HEK293 (cell line): ENCODE measurements around the gene PPP1CA.

Experiments
- CTCF ChIA-PET: fragments of 350-600 bp; formaldehyde crosslinking; extraction: SDS; loops from one replicate; lab custom pipeline; 2021; ENCODE audit warnings: antibody characterized with exemption; lab: Yijun Ruan, JAX
- POLR2A ChIA-PET: fragments of 300-600 bp; formaldehyde crosslinking; extraction: SDS; loops from one replicate; lab custom pipeline; 2020; ENCODE audit warnings: antibody characterized with exemption, inconsistent platforms; lab: Yijun Ruan, JAX
- H3K27ac ChIP-seq: fragments of 200-500 bp; sonication (Bioruptor generic); 2 replicates; pipeline ENCODE4 v1.5.1; 2014; ENCODE audit warnings: low read depth, low read length, control low read depth, inconsistent platforms; ENCODE audit errors: extremely low read depth
- H3K36me3 ChIP-seq, 2 experiments: fragments of 200-500 bp in 1 of 2; sonication (Bioruptor generic) in 1 of 2; 1 replicate in 1 of 2; 2 replicates in 1 of 2; pipeline ENCODE4 v1.5.1; 2014 to 2017; ENCODE audit warnings: inconsistent platforms in 2 of 2, low read length in 2 of 2; ENCODE audit not compliant: control insufficient read depth in 2 of 2, insufficient read depth in 1 of 2
- H3K4me1 ChIP-seq: fragments of 200-500 bp; sonication (Bioruptor generic); 2 replicates; pipeline ENCODE4 v1.5.1; 2014; ENCODE audit warnings: mild to moderate bottlenecking, low read length, inconsistent platforms; ENCODE audit not compliant: control insufficient read depth, insufficient read depth
- H3K4me3 ChIP-seq: 2 replicates; pipeline ENCODE4 v1.5.1; 2011; ENCODE audit warnings: low read depth, mild to moderate bottlenecking, control low read depth, low read length, moderate library complexity
- H3K9me3 ChIP-seq: fragments of 200-500 bp; sonication (Bioruptor generic); 2 replicates; pipeline ENCODE4 v1.5.1; 2014; ENCODE audit warnings: low read depth, low read length, inconsistent platforms; ENCODE audit not compliant: control insufficient read depth, insufficient read depth
- EGR2 ChIP-seq: fragments of 450-650 bp; formaldehyde crosslinking; IDR thresholded peaks from 2 replicates; pipeline ENCODE4 v1.5.1; 2016; ENCODE audit warnings: low read depth, missing biosample characterization, missing genetic modification characterization
- GLIS2 ChIP-seq: fragments of 450-650 bp; formaldehyde crosslinking; IDR thresholded peaks from 2 replicates; pipeline ENCODE4 v1.5.1; 2016; ENCODE audit warnings: missing biosample characterization, missing genetic modification characterization
- HIC1 ChIP-seq: fragments of 450-650 bp; formaldehyde crosslinking; IDR thresholded peaks from 2 replicates; pipeline ENCODE4 v1.5.1; 2016; ENCODE audit warnings: missing biosample characterization, missing genetic modification characterization
- ZNF248 ChIP-seq: fragments of 450-650 bp; formaldehyde crosslinking; IDR thresholded peaks from 2 replicates; pipeline ENCODE4 v1.5.1; 2017; ENCODE audit warnings: missing biosample characterization, missing genetic modification characterization
- ZNF280D ChIP-seq: fragments of 450-650 bp; formaldehyde crosslinking; IDR thresholded peaks from 2 replicates; pipeline ENCODE4 v1.5.1; 2016; ENCODE audit warnings: missing biosample characterization, missing genetic modification characterization
- ZNF366 ChIP-seq: fragments of 450-650 bp; formaldehyde crosslinking; conservative IDR thresholded peaks from 2 replicates; pipeline ENCODE4 v1.5.1; 2016; ENCODE audit warnings: missing biosample characterization, missing genetic modification characterization
- ZNF394 ChIP-seq: fragments of 450-650 bp; formaldehyde crosslinking; IDR thresholded peaks from 2 replicates; pipeline ENCODE4 v1.5.1; 2016; ENCODE audit warnings: missing biosample characterization, missing genetic modification characterization, mild to moderate bottlenecking, moderate library complexity, borderline replicate concordance
- ZNF449 ChIP-seq: fragments of 450-650 bp; formaldehyde crosslinking; IDR thresholded peaks from 2 replicates; pipeline ENCODE4 v1.5.1; 2017; ENCODE audit warnings: missing biosample characterization, mild to moderate bottlenecking, missing genetic modification characterization, moderate library complexity
- ZNF677 ChIP-seq: fragments of 450-650 bp; IDR thresholded peaks from 2 replicates; pipeline ENCODE4 v1.5.0; 2018; ENCODE audit warnings: missing biosample characterization, mild to moderate bottlenecking, missing genetic modification characterization, moderate library complexity

Gene PPP1CA

GRCh38 chr11:67438158-67438902 is 36.7 kb upstream of the PPP1CA start:
- Histone ChIP-seq H3K4me1 (no peaks in the 10 kb centered on the region), H3K36me3 (peaks cover 0 to 77% of the 10 kb centered on the region in 2 experiments; a peak in 1 of 3 replicates), H3K4me3 (no peak overlapping the region), H3K27ac (no peak overlapping the region)
- CTCF ChIA-PET = interaction anchor here (0.7 to 1.0 kb wide), 2 partner anchors 37 to 57 kb away, joined by 4 to 5 read pairs; partner anchors contain the start of gene PPP1CA
- TF ChIP-seq EGR2 (tag by site-specific recombination) (peak; percentile 18; the same call in 1 of the 2 replicates), ZNF677 (tag by site-specific recombination) (no peak), ZNF280D (tag by site-specific recombination) (no peak), HIC1 (tag by site-specific recombination) (peak; percentile 54), ZNF248 (tag by site-specific recombination) (no peak), ZNF394 (tag by site-specific recombination) (no peak), GLIS2 (tag by site-specific recombination) (peak; percentile 16; the same call in 1 of the 2 replicates)
- TF ChIP-seq, all 188 proteins: peak for 3
- POLR2A ChIA-PET = interaction anchor here (0.6 to 2.6 kb wide), 10 partner anchors 10 to 1550 kb away, joined by 3 to 11 read pairs (median 6); partner anchors contain the start of genes FIBP, PPP1CA, RPS6KB2 and TMEM134
- H3K9me3 ChIP-seq = no peaks in the 10 kb centered on the region

DNA sequence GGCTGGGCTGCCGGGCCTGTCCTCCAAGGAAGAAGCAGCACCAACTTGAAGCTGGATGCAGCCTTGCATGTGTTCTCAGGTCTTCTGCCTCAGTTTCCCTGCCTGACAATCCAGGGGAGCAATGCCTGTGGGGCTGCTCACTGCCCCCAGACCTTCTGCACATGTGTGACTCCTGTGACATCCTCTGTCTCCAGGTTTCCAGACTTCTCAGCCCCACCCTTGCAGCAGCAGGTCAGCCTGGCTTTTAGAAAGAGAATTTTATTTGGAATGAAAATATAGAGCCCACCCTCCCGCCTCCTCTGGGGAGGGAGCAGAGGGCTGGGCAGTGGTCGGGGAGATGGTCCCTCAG is 36.1 kb upstream of the PPP1CA start:
- no peaks in the 10 kb centered on the region for H3K4me1 ChIP-seq
- TF ChIP-seq ZNF449 = no peak
- TF ChIP-seq, all 188 proteins: peak for 0
- H3K27ac ChIP-seq = no peak overlapping the region
- no peak overlapping the region for H3K4me3 ChIP-seq
- H3K9me3 ChIP-seq = no peaks in the 10 kb centered on the region
- CTCF ChIA-PET = interaction anchor here (0.7 kb wide), 1 partner anchor 37 kb away, joined by 4 read pairs; the partner anchor contains the start of gene PPP1CA
- peaks cover 0 to 83% of the 10 kb centered on the region in 2 experiments; a peak in 1 of 3 replicates for H3K36me3 ChIP-seq
- POLR2A ChIA-PET = interaction anchor here (0.6 to 2.6 kb wide), 7 partner anchors 10 to 1550 kb away, joined by 3 to 11 read pairs (median 6); partner anchors contain the start of genes FIBP, PPP1CA, RPS6KB2 and TMEM134

GRCh38 chr11:67437082-67437808 is 35.6 kb upstream of the PPP1CA start, which contains the start of gene PTPRCAP:
PTPRCAP (minus strand) TSS chr11:67437682; CDS start chr11:67437619, 63 bp downstream.
- POLR2A ChIA-PET = interaction anchor here (0.6 to 2.6 kb wide), 9 partner anchors 9 to 1549 kb away, joined by 3 to 11 read pairs (median 4); partner anchors contain the start of genes FIBP, PPP1CA, RPS6KB2 and TMEM134
- CTCF ChIA-PET = interaction anchor here (1.2 kb wide), 1 partner anchor 35 kb away, joined by 5 read pairs; the partner anchor contains the start of gene PPP1CA
- no peak within 1 kb of the TSS for H3K27ac ChIP-seq
- H3K4me1 ChIP-seq = no peaks in the 10 kb centered on the region
- peaks cover 0 to 86% of the 10 kb centered on the region in 2 experiments; a peak in 1 of 3 replicates for H3K36me3 ChIP-seq
- no peaks in the 10 kb centered on the region for H3K9me3 ChIP-seq
- H3K4me3 ChIP-seq = no peak within 1 kb of the TSS
- TF ChIP-seq ZNF366 (tag by site-specific recombination) = no peak
- peak; percentile 37; the same call in 1 of the 2 replicates for TF ChIP-seq GLIS2 (tag by site-specific recombination)
